ENCODE results near the gene POLR2F.

The POLR2F gene

GRCh38 chr22:38006906-38007305 lies 53.4 kb downstream of the POLR2F start:
- DNase-seq (ENCODE audit: low read depth in 2 of 2): no peak

GRCh38 chr22:38007330-38007902 lies 53.9 kb downstream of the POLR2F start:
- DNase-seq (ENCODE audit: low read depth in 2 of 2): no peak

DNA sequence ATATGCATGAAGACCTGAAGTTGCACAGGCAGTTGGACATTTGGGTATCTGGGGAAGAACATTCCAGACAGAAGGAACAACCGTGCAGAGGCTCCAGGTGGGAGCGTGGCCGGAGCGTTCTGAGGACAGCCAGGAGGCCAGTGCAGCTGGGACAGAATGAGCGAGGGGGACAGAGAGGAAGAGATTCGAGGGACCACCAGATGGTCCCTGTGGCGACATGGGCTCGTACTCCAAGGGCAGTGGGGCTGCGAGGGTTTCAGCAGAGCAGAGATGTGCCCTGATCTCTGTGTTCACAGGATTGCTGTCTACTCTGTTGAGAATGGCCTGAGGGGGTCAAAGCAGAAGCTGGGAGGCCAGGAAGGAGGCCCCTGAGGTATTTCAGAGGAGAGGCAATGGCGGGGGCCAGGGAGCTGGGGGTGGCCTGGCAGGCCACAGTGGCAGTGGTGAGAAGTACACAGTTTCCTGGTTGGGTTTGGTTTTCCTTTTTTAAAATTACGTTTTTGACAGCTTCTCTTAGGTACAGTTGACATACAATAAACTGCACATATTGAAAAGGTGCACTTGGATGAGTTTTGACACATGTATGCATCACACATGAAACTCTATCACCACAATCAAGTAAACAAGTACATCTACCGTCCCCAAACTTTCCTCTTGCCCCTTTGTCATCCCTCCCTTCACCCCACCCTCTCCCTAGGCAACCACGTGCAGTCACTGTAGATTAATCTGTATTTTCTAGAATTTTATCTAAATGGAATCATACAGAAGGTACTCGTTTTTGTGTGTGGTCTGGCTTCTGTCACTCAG lies 55.7 kb downstream of the POLR2F start:
- DNase-seq (ENCODE audit: low read depth in 2 of 2): no peak

DNA sequence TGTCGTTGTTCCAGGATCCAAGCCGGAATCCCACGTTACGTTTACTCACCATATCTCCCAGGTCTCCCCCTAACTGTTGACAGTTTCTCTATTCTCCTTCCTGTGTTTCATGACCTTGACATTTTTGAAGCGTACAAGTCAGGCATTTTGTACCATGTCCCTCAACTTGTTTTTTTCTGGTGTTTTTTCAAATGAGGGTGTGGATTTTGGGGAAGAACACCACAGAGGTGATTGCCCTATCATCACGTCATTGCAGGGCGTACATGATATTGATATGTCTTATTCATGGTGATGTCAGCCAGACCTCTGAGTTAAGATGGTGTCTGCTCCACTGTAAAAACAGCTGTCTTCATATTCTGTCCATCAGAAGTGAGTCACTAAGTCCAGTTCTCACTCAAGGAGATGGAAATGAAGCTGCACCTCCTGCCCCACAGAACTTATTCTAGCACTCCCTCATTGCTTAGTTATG lies 59.1 kb downstream of the POLR2F start:
- DNase-seq (ENCODE audit: low read depth in 2 of 2): no peak

DNA sequence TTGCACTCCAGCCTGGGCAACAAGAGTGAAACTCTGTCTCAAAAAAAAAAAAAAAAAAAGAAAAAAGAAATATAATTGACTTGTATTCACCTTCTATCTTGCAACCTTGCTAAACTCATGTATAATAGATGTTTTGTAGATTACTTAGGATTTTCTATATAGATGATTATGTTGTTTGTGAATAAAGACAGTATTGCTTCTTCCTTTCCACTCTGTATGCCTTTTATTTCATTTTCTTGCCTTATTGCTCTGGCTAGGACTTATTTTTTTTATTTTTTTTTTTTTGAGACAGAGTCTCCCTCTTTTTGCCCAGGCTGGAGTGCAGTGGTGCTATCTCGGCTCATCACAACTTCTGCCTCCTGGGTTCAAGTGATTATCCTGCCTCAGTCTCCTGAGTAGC lies 60.6 kb downstream of the POLR2F start:
- DNase-seq (ENCODE audit: low read depth in 2 of 2): no peak

DNA sequence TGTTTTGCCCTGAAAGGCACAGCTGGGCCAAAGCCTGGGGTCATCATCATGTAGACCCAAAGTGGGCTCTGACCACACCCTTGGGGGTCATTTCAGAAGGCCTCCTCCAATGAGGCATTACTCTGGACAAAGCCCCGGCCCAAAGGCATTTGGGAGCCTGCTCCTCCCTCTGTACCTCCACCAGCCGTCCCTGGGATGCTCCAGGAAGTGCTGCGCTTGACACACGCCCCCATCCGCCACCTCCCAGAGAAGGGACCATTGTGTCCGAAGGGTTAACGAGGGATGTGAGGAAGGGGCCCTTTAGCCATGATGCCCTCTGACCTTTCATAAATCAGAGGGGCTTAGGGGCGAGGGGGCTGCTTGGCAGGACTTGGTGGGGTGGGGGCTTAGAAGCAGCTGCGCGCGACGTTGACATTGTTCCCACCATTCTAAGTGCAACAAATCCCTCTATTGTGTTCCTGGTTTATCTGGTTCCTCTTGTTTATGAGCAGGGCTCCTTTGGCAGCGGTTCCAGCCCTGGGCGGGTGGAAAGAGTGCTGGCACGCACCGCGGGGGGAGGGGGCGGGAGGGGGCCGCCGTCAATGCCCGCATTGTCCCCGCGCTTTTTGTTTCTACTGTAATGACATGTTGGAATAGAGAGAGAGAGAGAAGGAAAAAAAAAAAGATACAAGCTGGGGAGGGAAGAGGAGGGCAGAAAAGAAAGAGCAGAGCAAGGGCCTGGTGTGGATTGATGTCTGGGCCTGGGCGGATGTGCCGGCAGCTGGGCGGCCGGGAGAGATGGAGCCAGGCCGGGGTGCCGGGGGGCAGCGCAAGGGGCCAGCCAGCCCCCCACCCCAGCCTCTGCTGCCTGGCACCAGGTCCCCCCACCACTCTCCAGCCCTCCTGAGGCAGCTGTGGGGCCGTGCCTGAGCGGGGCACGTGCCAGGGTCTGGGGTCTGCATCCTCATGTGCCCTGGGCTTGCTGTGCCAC lies 63.0 kb downstream of the POLR2F start:
- no peak for DNase-seq (ENCODE audit: low read depth in 2 of 2)

GRCh38 chr22:38017272-38017920 lies 63.9 kb downstream of the POLR2F start:
- DNase-seq (ENCODE audit: low read depth in 2 of 2): no peak

DNA sequence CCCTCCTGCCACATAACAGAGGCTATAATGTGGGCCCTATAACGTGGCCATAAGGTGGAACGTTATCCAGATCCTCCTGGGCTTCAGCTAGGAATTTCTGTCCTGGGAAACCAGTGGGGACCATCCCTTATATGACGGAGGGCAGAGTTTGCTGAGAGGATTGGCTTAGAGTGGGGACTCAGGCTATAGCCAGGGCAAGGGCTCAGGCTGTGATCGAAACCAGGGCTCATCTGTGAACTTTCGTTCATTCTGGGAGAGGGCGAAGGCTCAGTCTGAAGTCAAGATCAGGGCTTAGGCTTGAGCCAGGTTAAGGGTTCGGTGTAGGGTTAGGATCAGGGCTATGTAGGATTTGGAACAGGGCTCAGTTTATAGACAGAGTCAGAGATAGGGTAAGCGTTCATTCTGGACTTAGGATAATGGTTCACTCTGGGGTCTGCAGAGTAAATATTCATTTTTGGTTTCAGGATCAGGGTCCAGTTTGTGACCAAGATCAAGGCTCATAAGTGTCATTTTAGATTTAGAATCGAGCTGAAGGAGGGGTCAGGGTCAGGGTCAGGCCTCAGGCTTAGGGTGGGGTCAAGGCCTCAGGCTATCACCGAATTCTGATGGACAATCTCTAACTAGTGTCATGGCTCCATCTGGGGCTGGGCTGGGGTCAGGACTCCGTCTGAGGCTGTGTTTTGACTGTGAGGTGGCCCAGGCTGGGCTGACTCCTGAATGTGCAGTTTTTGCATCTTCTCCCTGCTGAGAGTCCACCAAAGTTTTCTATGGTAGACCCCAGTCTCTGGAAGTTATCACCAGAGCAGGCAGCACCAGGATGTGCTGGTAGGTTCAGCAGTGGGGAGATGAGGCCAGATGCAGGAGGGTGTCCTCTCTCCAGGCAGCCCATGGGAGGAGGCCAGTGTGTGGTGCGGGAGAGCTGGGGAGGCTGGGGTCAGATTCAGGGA lies 64.7 kb downstream of the POLR2F start:
- no peak for DNase-seq (ENCODE audit: low read depth in 2 of 2)
